Dermis microvascular lymphatic vessel endothelial cell (primary cell): ENCODE data around the gene HMMR. TPM values are rescaled to one million over a fixed set of nuclear protein-coding genes. Genes with fewer than 3 reads are reported as not detected.

Experiments used
- DNase-seq, 2 donors: peaks; one replicate each; pipeline versions ENCODE4 v3.0.0 to v3.0.0-alpha.2; 2010; ENCODE audit warnings: low read depth in 2 of 2
- total RNA-seq: library from RNA; depleted of rRNA; stranded (reverse); fragments of >200 nt; gene quantifications from 2 replicates; pipeline ENCODE4 v1.2.1, GENCODE V29; 2014

The HMMR gene
- total RNA-seq, 1 donor from 2014 or later = 27.1 TPM

DNA sequence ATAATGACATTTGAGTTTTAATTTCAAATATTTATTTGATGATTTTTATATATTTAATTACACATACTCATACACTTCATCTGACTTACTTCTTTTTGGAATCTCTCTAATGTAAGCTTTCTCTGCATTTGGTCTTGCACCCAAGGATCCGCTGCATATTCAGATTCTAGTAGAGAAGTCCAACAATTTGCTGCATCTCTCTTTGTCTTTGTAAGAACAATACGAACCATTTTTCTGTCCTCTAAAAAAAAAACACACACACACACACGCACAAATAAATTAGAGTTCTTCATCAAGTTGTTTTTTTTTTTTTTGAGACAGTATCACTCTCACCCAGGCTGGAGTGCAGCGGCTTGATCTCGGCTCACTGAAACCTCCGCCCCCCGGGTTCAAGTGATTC lies 3.6 kb upstream of the HMMR start:
- no peak for DNase-seq

- DNase-seq = no peak
Observed at GRCh38 chr5:163458778-163459385, 1.6 kb upstream of the HMMR start.

DNA sequence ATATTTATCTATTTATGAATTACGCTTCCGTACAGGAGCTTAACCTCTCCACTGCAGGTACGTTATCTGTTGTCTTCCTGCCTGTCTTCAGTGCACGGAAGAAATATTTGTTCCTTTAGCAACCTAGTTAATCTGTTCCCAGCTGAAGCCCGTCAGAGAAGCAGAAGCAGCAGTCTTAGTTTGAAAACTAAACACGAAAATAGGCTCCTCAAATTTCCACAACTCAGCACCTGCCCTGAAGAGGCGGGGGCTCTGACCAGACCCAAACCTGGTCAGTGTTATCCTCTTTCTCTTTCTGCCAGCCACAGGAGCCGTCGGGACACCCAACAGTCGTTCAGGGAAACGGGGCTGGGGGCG lies 992 bp upstream of the HMMR start:
- no peak for DNase-seq

DNA sequence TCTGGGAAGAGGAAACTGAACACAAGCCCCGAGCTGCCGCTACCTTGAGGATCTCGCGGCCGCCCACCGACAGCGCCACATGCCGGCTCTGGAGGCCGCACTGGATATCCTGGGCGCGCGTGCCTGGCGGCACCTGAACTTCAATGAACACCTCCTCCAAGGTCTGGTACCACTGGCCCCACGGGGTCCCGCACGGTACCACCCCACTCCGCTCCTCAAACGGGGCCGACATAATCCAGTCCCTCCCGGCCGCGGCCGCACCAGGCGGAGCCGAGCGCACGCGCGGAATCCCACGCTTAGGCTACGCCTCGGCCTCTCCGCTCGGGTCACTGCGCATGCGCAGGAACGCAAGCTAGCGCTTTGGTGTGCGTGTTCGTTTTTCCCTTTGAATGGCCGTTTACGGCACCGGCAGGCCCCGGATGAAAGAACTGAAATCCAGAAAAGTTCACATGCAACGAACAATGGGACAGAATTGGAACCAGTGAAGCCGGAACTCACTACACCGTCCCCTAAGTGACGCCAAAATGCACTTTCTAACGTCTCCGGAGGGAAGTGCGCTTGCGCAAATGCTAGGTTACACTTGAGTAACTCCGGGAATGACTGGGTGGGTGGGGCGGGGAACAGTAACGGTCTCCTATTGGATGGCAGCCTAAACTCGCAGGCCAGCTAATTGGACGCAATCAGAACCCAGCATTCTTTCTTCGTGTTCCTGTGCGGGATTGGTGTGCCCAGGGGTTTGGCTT lies 442 bp upstream of the HMMR start, which contains the start of gene NUDCD2:
Gene NUDCD2 (minus strand): TSS at position 284 of the 743 bp plus-strand sequence. CDS start 52 bp downstream, at position 232.
- DNase-seq = peak; percentile 98 to 99

GRCh38 chr5:163463063-163463435 lies 2.6 kb downstream of the HMMR start:
- no peak for DNase-seq

DNA sequence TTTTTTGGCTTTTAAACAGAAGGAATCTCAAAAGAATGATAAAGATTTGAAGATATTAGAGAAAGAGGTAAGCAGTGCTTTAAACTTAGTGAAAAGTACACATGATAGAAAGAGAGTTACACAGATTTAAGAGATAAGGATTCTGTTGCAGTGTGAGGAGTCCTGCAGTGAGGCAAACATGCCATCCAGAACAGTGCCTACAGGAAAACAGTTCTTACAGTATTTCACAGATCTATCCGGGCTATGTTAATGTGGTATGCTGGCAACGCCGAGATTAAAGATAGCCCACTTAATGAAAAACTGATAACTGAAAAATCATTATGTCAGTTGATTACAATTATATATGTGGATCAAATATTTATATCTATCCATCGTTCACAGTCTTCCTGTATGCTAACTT lies 7.2 kb downstream of the HMMR start:
- DNase-seq = no peak

DNA sequence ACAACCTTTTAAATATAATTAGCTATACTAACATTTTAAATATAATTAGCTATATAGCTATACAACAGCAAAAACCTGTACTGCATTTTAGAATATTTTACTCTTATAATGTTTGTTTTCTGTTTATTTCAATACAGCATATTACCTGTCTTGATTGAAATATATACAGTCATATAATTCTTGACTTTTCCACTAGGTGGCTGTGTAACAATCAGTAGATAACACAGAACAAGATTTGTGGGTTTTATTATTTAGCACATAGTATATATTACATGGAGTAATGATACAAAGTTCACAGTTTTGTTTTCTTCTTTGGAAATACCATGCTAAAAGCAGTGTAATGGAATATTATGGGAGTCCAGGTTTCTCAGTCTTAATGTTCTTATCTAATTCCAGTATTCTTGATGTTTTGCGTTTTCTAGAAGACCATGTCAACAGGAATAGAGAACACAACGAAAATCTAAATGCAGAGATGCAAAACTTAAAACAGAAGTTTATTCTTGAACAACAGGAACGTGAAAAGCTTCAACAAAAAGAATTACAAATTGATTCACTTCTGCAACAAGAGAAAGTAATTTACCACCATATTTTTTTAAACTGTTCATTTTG lies 13.3 kb downstream of the HMMR start:
- DNase-seq = peak; percentile 44 to 53

DNA sequence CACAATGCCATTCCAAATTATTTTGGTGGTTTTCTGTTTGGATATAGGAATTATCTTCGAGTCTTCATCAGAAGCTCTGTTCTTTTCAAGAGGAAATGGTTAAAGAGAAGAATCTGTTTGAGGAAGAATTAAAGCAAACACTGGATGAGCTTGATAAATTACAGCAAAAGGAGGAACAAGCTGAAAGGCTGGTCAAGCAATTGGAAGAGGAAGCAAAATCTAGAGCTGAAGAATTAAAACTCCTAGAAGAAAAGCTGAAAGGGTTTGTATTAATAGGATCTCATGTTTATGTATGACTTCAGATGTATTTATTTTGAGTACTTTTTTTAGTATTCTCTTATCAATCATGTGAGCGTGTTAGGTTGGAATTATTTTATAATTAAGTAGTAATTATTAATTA lies 15.0 kb downstream of the HMMR start:
- no peak for DNase-seq

DNA sequence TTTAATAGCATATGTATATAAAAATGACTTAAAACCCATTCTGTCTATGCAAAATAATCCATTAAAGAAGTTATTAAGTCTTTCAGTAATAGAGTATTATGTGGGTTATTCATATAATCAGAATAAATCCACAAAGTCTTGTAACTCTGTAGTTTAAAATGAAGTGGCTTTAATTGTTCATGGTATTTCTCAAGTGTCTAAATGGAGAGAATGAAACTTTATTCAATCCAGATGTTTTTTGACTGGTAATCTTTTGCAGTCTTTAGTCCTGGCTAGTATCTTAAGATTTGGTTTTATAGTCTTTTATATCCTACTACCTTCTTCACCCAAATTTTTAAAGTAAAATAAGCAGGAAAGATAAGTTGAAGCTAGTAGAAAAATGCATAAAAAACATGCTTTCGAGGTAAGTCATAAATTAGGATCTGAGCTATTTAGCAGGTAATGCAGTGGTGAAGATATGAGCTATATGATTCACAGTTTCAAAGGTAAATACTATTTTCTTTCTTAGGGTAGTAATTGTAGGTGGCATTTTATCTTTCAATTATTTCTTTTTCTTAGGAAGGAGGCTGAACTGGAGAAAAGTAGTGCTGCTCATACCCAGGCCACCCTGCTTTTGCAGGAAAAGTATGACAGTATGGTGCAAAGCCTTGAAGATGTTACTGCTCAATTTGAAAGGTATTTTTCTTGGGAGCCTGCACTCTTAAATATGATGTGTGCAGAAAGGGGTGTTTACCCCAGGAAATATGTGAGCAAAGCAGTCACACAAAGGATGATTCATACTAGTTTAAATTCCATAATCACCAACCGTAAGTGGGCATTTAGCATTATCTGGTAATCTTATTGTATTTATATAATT lies 17.9 kb downstream of the HMMR start:
- DNase-seq = peak in 1 of 2 donors; percentile 43

- no peak for DNase-seq
Observed at GRCh38 chr5:163478982-163479271, 18.5 kb downstream of the HMMR start.

- DNase-seq = peak in 1 of 2 donors; percentile 24
Observed at GRCh38 chr5:163489055-163489744, 28.8 kb downstream of the HMMR start.

DNA sequence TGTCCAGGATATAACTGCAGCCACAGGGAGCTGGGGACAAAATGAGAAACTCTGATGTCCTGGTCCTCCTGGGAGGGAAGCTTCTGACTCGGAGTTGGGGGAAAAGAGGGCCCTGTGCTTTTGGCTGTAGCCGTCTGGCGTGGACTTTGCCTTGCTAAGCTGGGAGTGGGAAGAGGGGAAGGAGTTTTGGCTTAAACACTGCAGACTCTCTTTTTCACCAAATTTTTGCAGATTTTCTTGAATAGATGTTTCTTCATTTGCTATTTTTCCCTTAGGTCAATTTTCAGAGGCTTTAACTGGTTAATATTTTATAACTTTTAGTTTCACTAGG lies 29.3 kb downstream of the HMMR start:
- no peak for DNase-seq

GRCh38 chr5:163496286-163496685 lies 35.9 kb downstream of the HMMR start:
- DNase-seq = no peak

GRCh38 chr5:163497315-163497714 lies 36.9 kb downstream of the HMMR start:
- no peak for DNase-seq

DNA sequence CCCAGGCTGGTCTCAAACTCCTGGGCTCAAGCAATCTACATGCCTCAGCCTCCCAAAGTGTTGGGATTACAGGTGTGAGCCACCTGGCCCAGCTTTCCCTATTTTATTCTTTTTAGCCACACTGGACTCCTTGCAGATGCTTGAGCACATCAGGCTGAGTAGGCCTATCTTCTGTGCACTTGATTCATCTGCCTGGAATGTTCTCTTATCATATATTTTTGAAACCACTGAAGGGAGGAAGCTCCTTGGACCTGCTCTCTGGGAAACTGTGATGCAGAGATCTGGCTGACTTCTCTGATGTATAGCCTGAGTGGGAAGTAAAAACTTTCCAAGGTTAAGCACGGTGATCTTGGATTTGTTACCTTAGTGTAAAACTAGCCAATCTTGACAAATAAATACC lies 38.5 kb downstream of the HMMR start:
- DNase-seq = no peak

DNA sequence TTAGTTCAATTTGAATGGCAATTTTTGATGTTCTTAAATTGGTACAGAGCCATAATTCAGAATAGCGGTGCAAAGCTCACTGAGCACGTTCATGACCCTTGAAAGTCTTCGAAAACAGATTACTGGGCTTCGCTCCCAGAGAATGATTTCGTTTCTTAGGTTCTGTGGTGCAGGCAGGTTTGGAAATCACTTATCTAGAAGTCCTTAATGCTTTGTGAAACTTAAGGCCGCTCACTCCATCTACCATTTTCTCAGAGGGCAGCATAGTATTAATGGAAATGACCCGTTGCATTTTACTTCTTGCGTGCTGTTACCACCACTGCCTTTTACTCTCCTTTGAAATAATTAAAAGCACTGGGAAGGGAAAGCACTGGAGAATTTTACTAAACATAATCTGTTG lies 42.1 kb downstream of the HMMR start:
- DNase-seq = no peak

- peak; percentile 43 to 73 for DNase-seq
Observed at GRCh38 chr5:163503106-163504078, 43.0 kb downstream of the HMMR start.

- DNase-seq = peak in 1 of 2 donors; percentile 56
Observed at GRCh38 chr5:163504079-163504931, 43.9 kb downstream of the HMMR start.

DNA sequence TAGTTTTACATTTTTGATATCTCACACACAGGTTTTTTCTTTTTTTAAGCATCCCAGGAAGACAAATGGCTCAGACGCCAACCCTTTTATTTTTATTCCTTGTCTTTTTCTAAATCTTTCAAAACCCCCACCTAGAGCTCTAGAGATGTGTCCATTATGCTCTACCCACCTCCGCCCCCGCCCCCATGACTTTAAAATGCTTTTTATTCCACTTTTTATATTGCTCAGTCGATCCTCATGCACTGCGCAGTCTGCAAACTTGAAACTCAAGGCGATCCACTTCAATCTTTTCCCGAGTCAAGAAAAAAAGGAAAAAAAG lies 44.6 kb downstream of the HMMR start:
- no peak for DNase-seq
